Spleen (tissue), 7 donors: Measurements from ENCODE around the gene NEDD4L.

Experiments
- POLR2A ChIP-seq, 3 donors: fragments of 450-650 bp; IDR thresholded peaks; one replicate each; pipeline ENCODE4 v1.5.1; 2017; ENCODE audit warnings: antibody characterized with exemption in 3 of 3, mild to moderate bottlenecking in 1 of 3
- POLR2AphosphoS5 ChIP-seq, 3 donors: sonication (generic); formaldehyde crosslinking; IDR thresholded peaks; one replicate each; pipeline ENCODE4 v1.5.1; 2017; ENCODE audit warnings: antibody characterized with exemption in 3 of 3
- TF ChIP-seq, protein P1 (sequence below), 11 experiments: fragments of 200-600 bp in 7 of 11; fragments of 450-650 bp in 4 of 11; sonication (generic) in 4 of 11; IDR thresholded peaks in 8 of 11; conservative IDR thresholded peaks in 3 of 11; 1 replicate in 7 of 11; 2 replicates in 4 of 11; pipeline versions ENCODE4 v1.4.0 to v1.8.0; 2016 to 2021; ENCODE audit warnings: antibody characterized with exemption in 11 of 11, inconsistent platforms in 4 of 11, mild to moderate bottlenecking in 1 of 11
- donor health status: DM: no; HTN: no; CAD: no; lungs with moderate emphysema.
- donor health status: DM: no; HTN: no; CAD: no.
- donor health status: DM: no; HTN: no; CAD: no.

- TF ChIP-seq, protein P1, sequence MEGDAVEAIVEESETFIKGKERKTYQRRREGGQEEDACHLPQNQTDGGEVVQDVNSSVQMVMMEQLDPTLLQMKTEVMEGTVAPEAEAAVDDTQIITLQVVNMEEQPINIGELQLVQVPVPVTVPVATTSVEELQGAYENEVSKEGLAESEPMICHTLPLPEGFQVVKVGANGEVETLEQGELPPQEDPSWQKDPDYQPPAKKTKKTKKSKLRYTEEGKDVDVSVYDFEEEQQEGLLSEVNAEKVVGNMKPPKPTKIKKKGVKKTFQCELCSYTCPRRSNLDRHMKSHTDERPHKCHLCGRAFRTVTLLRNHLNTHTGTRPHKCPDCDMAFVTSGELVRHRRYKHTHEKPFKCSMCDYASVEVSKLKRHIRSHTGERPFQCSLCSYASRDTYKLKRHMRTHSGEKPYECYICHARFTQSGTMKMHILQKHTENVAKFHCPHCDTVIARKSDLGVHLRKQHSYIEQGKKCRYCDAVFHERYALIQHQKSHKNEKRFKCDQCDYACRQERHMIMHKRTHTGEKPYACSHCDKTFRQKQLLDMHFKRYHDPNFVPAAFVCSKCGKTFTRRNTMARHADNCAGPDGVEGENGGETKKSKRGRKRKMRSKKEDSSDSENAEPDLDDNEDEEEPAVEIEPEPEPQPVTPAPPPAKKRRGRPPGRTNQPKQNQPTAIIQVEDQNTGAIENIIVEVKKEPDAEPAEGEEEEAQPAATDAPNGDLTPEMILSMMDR (IDR thresholded peaks at IDR 0.05 in 8 of 11, conservative IDR thresholded peaks at IDR 0.05 in 3 of 11): no peak
- TF ChIP-seq POLR2A (IDR thresholded peaks at IDR 0.05): no peak
- TF ChIP-seq POLR2AphosphoS5 (IDR thresholded peaks at IDR 0.05): no peak
Measured at GRCh38 chr18:58076052-58076451, 32.0 kb downstream of the NEDD4L start.
